KG1 (cell line): ENCODE measurements around the gene INTS13.
"Not testable (repeated sequence)": the region's sequence is repeated elsewhere in the genome, so short reads cannot be mapped to it uniquely, and the experiment has no call there.

Experiments
- DNase-seq: peaks from one replicate; lab custom pipeline; 2025; lab: John Stamatoyannopoulos, UW

Gene INTS13, protein sequence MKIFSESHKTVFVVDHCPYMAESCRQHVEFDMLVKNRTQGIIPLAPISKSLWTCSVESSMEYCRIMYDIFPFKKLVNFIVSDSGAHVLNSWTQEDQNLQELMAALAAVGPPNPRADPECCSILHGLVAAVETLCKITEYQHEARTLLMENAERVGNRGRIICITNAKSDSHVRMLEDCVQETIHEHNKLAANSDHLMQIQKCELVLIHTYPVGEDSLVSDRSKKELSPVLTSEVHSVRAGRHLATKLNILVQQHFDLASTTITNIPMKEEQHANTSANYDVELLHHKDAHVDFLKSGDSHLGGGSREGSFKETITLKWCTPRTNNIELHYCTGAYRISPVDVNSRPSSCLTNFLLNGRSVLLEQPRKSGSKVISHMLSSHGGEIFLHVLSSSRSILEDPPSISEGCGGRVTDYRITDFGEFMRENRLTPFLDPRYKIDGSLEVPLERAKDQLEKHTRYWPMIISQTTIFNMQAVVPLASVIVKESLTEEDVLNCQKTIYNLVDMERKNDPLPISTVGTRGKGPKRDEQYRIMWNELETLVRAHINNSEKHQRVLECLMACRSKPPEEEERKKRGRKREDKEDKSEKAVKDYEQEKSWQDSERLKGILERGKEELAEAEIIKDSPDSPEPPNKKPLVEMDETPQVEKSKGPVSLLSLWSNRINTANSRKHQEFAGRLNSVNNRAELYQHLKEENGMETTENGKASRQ

DNA sequence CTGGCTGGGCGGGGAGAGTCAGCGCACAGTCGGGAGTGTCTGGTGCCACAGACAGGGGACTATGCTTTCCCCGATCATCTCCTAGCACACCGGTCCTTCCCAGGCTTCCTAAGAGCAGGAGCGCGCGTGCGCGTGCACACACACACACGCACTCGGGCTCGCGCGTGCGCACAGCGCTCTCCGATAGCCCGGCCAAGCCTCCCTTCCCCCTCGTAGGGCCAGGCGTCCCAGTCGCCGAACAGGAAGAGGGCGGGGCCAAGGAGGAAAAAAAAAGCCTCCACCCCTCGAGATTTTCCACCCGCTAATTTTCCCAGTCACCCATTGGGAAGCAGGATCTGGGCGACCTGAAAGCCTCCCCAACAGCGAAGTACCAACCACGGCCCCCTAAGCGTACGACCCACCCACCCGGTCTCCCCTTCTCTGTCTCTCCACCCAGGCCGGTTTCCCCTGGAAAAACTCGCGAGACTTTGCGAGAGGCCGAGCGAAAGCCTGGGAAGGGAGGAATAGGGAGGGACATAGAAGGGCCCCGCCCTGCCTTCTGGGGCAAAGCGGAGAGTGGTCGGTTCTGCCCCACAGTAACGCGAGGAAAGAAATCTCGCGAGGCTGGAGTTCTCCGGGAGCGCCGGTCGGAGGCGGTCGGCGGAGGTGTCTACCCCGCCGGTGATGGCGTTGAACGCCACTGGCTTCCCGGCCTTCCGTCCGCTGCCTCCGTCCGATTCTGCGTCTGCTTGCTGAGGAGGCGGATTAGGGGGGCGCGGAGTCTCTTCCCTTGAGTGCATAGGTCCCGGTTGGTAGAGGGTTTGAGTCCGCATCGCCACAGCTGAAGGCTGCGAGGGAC lies at the start of gene INTS13, which contains the start of gene FGFR1OP2:
TSS of gene INTS13 (minus strand) at position 119 of the 838 bp plus-strand sequence. CDS start 1,178 bp downstream, outside the sequence.
TSS of gene FGFR1OP2 (plus strand) at position 608 of the 838 bp plus-strand sequence. CDS start 15,689 bp downstream, outside the sequence.
- peak; percentile 100 for DNase-seq

DNA sequence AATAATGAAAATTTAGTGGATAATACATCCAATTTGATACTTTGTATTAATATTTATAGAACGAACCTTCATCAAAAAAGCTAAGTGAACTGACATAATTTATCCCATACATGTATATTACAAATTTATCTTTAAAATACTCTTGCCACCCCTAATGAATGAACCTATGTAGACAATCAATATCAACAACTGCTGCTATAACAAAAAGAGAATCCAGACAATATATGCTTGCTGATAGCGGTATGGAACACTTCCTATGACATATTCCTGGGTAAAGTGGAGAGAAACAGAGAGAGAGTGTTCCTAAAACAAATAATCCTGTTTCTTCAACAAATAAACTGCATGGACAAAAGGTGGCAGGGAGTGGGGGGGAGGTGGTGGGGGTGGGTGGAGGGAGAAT lies 45.1 kb upstream of the INTS13 start:
- no peak for DNase-seq

DNA sequence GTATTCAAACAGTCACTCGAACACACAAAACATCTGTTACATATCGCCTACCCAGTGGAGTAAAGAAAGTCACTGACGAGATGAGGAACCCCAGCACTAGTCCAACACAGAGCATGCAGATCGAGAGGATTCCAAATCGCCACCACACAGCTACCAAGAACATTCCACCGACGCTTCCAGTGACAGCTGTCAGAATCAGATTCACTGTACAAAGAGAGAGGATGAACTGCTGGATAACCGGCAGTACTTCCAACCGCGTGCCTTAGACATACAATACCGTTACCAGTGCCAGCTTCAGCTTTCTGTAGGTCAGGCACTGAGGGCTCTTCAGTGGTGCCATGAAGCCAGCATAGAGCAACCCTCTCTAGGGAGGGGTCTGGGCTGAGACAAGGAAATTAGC lies 42.0 kb upstream of the INTS13 start:
- DNase-seq = no peak

DNA sequence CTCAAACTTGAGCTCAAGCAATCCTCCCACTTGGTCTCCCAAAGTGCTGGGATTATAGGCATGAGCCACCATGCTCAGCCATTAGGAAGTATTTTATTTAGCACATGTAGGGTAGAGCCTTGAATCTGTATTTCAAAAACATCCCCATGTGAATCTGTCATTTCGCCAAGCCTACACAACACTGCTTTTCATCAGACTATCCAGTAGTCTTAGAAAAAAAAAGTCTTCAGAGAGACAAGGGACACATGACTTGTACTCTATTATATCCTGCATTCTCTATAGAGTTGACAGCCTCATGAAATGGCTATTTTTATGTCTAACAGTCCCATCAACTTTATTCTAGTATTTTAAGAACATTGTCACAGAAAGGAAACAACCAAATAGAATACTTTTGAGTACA lies 41.0 kb upstream of the INTS13 start:
- no peak for DNase-seq

DNA sequence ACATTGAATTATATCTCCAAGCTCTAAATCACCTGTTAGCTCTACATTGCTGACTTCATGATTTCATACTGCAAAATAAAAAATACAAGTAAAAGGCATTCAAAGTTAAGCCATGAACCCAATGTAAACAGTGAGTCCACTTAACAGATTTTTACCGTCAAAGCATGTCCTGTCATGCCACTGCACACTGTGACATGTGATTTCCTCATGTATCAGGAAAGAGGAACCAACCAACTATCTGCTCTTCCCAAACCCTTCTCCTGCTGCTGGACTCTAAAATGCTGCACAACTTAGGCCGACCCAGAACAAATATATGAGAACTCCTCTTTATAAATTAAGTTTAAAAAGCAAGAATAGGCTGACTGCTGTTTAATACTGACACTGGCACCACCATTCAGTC lies 38.9 kb upstream of the INTS13 start:
- DNase-seq = no peak

DNA sequence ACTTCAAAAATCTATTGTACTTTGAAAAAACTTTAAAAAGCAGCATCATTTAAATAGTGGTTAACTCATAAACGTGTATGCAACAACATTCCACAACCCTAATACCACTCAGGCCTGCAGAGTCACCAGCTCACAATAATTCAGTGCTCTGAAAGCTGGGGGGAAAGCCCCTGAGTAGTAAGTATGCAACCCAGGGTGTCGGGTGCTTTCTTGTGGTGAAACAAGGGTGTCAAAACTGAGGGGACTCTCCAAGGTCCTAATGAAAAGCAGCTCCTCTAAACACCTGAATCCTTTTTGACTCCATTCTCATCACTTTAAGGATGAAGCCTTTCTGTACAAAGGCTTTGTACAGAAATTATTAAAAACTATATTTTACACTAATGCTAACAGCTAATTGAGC lies 34.2 kb upstream of the INTS13 start:
- no peak for DNase-seq

DNA sequence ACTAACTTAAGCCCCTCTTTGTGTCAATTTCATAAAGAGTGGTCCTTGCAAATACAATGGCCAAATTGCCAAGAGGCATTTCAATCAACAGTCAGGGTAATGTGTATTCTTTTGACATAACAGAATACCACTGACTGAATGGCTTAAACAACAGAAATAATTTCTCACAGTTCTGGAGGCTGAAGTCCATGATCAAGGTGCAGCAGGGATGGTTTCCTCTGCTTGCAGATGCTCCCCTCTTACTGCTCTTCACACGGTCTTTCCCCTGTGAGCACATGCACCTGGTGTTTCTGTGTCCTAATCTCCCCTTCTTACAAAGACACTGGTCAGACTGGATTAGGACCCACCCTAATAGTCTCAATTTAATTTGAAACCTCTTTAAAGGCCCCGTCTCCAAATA lies 32.4 kb upstream of the INTS13 start:
- DNase-seq = no peak

DNA sequence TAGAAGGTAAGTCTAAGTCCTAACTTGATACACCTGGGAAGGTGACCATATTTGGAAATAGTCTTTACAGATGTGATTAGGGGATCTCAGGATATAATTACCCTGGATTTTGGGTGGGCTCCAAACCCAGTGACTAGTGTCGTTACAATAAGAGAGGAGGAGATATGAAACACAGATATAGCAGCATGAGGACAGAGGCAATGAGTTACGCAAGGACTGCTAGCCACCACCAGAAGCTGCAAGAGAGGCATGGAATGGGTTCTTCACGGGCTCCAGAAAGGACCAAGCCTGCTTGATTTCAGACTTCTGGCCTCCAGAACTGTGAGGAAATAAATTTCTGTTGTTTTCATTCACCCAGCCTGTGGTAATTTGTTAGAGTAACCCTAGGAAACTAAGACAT lies 29.1 kb upstream of the INTS13 start:
- no peak for DNase-seq

DNA sequence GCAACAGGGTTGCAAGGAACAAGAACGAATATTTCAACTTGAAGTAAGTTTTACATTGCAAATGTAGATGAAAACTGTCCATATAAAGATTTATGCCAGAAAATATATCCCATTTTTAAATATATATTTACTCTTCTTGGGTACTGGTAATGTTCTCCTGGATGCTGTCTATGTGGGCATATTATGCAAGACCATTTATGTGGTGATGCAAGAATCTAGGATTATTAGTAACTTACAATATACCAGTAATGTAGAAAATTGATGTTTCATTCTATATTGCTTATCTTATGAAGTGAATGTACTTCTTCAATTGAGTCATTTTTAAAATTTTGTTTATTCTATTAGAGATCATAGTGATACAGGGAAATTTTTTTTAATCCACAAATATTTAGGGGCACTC lies 25.6 kb upstream of the INTS13 start:
- DNase-seq = no peak

DNA sequence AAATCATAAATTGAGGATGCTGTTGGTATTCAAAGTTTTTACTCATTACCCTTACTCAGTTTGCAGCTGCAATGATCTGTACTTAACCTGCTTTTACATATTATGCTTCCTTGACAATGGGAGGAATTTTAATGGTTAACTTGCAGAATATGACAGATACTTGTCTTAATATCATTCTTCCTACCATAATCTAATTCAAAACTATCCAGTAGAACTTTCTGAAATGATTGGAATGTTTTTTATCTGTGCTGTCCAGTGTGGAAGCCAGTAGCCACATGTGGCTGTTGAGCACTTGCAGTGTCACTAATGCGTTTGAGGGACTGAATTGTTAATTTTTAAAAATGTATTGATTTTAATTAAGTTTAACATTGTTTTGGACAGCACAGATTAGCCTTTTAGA lies 24.0 kb upstream of the INTS13 start:
- no peak for DNase-seq

DNA sequence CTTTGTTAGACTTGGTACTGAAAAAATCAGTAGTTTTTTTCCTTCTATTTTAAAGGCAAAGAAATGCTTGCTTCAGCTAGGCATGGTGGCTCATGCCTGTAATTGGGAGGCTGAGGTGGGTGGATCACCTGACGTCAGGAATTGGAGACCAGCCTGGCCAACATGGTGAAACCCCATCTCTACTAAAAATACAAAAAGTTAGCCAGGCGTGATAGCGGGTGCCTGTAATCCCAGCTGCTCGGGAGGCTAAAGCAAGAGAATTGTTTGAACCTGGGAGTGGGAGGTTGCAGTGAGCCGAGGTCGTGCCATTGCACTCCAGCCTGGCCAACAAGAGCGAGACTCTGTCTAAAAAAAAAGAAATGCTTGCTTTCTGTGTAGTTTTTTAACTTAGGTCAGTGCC lies 23.6 kb upstream of the INTS13 start:
- not testable (repeated sequence) for DNase-seq

DNA sequence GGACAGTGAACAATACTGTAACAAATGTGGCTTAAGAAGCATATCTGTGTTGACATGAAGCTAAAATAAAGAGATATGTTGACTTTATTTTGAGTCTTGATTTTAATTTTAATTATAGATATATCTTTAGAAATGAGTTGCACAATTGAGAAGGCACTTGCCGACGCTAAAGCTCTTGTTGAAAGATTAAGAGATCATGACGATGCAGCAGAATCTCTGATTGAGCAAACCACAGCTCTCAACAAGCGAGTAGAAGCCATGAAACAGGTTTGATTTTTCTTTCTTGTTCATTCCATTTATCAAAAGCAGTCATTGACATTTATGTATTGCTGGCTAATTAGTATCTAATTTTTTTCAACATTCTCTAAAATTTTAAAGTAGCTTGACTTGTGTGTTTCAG lies 16.2 kb upstream of the INTS13 start:
- no peak for DNase-seq

DNA sequence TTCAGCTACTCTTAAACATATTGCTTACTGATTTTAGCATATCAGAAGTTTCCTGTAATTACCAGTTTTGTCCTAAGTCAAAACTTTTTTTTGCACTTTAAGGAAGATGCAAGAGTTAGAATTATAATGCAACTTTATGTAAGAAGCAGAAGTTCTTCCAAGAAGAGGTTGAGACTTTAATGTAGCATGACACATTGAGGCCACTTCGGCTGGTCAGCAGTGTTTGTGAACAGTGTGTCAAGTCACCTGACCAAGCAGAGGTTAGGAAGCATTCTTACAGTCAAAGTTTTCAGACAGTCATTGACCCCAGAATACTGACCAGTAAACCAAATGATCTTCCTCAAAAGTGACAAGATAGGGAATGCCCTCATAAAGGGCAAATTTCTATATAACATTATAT lies 15.7 kb upstream of the INTS13 start:
- DNase-seq = no peak

DNA sequence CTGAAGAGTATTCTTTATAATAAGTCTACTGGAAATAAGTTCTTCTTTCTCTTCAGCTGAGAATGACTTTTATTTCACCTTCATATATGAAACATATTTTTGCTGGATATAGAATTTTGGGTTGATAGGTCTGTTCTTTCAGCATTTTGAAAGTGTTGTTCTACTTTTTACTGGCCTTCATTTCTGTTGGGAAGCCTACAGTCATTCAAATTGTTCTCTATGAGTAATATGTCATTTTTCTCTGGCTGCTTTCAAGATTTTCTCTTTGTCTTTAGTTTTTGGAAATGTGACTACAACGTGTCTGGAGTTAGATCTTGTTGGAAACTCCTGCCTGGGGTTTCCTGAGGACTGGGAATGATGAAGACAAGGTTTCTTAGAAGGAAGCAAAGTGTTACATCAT lies 10.5 kb upstream of the INTS13 start:
- DNase-seq = no peak

DNA sequence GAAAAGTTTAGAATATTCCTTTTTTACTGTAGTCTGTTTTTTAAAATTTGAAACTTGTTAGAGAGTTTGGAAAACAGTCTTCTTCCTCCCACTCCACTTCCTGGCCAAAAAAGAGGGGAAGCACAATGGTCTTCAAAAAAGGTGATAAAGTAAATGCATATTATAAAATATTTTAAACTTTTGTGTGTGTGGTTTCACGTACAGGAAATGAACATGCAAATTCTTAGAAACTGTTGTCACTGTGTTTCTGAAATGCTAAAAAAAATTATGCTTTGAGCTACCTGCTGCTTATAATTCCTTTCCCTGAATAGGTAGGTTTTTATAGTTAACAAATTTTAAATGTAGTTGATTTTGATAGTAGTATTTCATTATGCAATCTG lies 3.4 kb upstream of the INTS13 start:
- DNase-seq = no peak

DNA sequence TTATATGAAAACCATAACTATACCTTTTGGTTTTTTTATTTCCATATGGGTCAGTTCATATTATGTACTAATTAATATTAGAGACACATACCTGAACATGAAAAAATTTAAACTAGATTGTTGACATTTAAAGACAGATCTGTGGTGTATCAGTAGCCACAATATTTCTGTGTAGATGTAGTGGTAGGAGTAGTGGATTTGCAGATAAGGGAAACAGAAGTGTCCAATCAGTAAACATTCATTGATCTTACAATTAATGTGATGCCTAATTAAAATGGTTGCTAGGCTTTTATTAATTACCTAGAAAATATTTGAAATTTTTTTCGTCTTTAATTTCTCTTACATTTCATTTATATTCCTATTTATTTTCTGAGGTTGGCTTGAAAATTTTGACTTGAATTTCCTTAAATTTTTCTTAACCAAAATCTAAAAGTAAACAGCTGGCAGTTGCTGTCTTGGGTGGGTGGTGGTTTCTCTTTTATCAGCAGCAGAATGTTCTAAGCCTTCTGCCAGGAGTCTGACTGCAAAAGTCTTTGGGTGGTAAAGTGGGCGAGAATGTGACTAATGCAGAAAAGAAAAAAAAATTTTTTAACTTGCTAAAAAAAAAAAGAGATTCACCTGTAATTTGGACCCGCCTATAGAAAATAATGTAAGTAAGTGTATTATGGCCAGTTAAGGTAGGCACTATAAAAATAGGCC lies 2.9 kb upstream of the INTS13 start:
- DNase-seq = no peak

DNA sequence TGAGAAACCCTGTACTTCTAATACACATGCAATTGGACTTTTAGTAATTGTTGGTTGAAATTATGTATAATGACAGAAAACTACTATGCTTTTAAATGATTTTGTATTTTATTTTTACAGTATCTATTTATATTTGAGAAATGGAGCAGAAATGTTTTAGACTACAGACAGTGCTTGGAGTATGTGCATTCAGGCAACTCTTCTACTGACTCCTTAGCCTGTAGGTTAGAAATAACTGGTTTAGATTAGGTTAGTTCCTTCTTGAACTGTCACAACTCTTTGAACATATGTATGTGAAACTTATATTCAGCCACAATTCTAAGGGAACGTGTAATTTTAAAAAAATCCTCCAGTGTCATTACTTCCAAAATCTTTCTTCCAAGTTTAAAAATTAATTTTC lies 2.2 kb upstream of the INTS13 start:
- DNase-seq = peak; percentile 43

DNA sequence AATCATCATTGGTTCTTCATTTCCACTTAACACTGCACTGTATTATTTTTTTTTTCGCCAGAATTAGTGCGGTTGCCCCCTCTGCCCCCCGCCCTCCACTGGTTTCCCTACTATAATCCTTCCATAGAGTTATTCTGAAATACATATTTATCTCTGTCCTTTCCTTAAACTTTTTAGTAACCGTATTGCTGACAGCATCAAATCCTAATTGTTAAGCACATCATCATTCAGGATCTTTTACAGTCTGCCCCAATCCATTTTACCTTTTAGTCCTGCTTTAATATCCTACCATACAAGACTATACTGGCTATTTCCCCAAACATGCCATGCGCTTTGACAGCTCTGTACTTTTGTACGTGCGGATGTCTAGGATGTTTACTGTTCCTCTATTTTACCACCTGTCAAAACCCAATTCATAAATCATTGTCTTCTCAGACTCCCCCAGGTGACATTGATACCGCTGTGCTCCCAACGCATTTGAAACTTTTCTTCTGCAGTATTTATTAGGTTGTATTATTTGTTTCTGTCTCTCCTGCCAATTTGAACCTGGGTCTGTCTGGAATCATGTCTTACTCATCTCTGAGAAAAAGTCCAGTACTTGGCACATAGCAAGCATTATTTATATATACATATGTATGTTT lies 1.5 kb upstream of the INTS13 start:
- DNase-seq = peak; percentile 65

DNA sequence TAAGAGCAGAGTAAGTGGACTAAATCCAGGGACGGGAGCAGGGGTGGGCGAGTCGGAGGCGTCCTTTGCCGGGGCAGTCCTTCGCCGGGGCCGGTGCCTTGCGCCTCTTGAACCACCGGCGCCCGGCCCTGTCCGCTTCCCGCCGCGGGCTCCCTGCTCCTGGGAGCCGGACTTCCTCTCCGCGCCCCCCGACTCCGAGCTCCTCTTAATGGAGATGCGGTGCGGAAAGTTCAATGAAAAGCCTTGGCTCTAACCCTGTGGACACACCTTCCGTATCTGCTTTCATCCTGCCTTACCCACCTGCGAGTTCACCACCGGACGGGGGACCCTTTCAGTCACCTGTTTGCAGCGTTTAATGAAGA lies 901 bp upstream of the INTS13 start:
- no peak for DNase-seq

DNA sequence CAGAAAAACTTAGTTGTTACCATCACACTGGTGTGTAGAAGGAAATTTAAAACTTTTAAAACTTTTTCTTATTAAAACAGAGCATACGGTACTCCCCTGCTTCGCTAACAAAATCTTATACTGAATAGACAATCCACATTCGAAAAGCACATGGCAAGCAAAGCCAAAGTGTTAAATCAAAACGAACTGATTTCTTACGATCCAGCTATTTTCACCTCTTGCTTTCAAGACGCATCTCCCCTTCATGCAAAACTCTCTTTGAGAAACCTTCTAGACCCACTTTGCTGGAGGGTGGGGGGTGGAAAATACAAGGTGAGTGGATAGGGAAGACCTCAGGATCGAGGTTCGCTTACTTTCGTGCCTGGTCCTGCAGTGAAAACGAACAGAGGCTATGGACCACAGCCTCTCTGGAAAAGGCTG lies 328 bp downstream of the INTS13 start:
- peak; percentile 86 for DNase-seq
